Sigmoid colon (tissue), 3 donors: Measurements from ENCODE around the gene PSMB10.

Source experiments
- CTCF ChIP-seq, 4 experiments: fragments of 450-650 bp in 3 of 4; fragments of 200-600 bp in 1 of 4; IDR thresholded peaks; one replicate each; pipeline ENCODE4 v1.5.1; 2016 to 2019; ENCODE audit warnings: antibody characterized with exemption in 4 of 4, mild to moderate bottlenecking in 3 of 4, moderate library complexity in 2 of 4
- POLR2A ChIP-seq, 2 donors: fragments of 450-650 bp; IDR thresholded peaks; one replicate each; pipeline ENCODE4 v1.6.1; 2016; ENCODE audit warnings: antibody characterized with exemption in 2 of 2, mild to moderate bottlenecking in 2 of 2, moderate library complexity in 2 of 2

DNA sequence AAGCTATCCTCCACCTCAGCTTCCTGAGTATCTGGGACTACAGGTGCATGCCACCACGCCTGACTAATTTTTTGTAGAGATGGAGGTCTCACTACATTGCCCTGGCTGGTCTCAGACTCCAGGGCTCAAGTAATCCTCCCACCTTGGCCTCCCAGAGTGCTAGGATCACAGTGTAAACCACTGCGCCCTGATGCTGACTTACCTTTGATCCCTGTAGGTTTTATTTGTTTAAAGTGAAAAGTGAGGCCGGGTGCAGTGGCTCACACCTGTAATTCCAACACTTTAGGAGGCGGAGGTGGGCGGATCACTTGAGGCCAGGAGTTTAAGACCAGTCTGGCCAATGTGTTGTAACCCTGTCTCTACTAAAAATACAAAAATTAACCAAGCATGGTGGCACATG lies 34.9 kb downstream of the PSMB10 start:
- TF ChIP-seq CTCF (IDR thresholded peaks at IDR 0.05) = no peak
- TF ChIP-seq POLR2A (IDR thresholded peaks at IDR 0.05) = no peak
